Stimulated activated CD4-positive, alpha-beta T cell treated with anti-CD3 and anti-CD28 coated beads, Interleukin-4, amount 100 ng/mL, for 4 hours (primary cell): ENCODE data around the gene ST6GALNAC1.

Experiments used
- DNase-seq, 2 experiments: peaks; one replicate each; pipeline ENCODE4 v3.0.0-alpha.2; 2020

ST6GALNAC1 gene

GRCh38 chr17:76575570-76575969 is 68.0 kb downstream of the ST6GALNAC1 start:
- DNase-seq = no peak
